UCSD-AML1 (cell line): ENCODE results near the gene POT1.

Experiments
- DNase-seq: peaks from one replicate; lab custom pipeline; 2025; ENCODE audit not compliant: unreplicated experiment; lab: John Stamatoyannopoulos, UW

The POT1 gene

GRCh38 chr7:124773938-124774337 is 155.7 kb downstream of the POT1 start:
- DNase-seq, result no peak

DNA sequence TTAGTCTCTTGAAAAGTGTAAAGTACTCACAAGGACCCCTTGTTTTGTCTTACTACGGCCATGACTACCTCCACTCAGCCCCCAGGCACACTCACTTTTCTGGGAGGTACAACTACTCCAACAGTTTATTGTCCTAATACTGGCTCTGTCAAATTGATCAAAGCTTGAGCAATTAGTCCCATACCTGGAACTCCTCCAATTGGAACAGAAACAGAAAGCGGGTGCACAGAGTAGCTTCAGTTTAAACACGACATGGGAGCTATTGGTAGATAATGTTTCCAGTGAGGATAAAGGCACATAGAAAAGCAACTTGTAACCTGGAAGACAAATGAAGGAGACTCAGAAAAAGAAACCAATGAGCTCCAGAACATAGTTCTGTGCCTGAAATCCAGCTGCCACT is 156.3 kb downstream of the POT1 start:
- no peak for DNase-seq
